SK-N-MC (cell line): ENCODE measurements around the gene DUSP16.
"Not testable (repeated sequence)": the region's sequence is repeated elsewhere in the genome, so short reads cannot be mapped to it uniquely, and the experiment has no call there.

Experiments used
- EZH2 ChIP-seq: fragments of 200-600 bp; sonication (generic); IDR thresholded peaks from one replicate; pipeline ENCODE4 v1.6.1; 2017; ENCODE audit warnings: antibody characterized with exemption
- POLR2AphosphoS5 ChIP-seq: IDR thresholded peaks from 2 replicates; pipeline ENCODE4 v1.6.1; 2012; ENCODE audit warnings: mild to moderate bottlenecking, low read depth, low read length, borderline replicate concordance

DNA sequence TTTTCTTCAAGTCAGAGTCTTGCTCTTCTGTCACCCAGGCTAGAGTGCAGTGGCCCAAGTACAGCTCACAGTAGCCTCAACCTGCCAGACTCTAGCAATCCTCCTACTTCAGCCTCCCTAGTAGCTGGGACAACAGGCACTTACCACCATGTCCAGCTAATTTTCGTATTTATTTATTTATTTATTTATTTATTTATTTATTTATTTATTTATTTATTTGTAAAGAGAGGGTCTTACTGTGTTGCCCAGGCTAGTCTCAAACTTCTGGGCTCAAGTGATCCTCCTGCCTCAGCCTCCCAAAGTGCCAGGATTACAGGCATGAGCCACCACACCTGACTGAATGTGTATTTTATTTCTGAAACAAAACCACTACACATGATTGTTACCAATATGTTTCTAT is 18.1 kb upstream of the DUSP16 start:
- TF ChIP-seq POLR2AphosphoS5, EZH2: not testable (repeated sequence)
